A673 (cell line): ENCODE results near the gene THSD8. TPM values are rescaled to one million over a fixed set of nuclear protein-coding genes. Genes with fewer than 3 reads are reported as not detected.
"Not testable (repeated sequence)": the region's sequence is repeated elsewhere in the genome, so short reads cannot be mapped to it uniquely, and the experiment has no call there.

Experiments
- BruUV-seq: library from RNA; stranded (reverse); fragments of 400-500 nt; replicated peaks from 2 replicates; lab custom pipeline; 2021; lab: Mats Ljungman, UMichigan
- CTCF ChIA-PET: fragments of 300-600 bp; sonication (Branson Sonifier 250); formaldehyde crosslinking; loops from one replicate; lab custom pipeline; 2022; ENCODE audit warnings: antibody characterized with exemption; lab: Charles Lee
- POLR2A ChIA-PET: fragments of 300-600 bp; sonication (Branson Sonifier 250); formaldehyde crosslinking; loops from one replicate; lab custom pipeline; 2022; ENCODE audit warnings: antibody characterized with exemption; ENCODE audit not compliant: low non-redundant PET; lab: Charles Lee
- DNase-seq: peaks from one replicate; pipeline ENCODE4 v3.0.0-alpha.2; 2015; ENCODE audit warnings: low spot score
- H3K27ac ChIP-seq: fragments of 200-600 bp; sonication (generic); 2 replicates; pipeline ENCODE4 v1.5.1; 2016; ENCODE audit warnings: mixed run types, low read depth, mild to moderate bottlenecking, mixed read lengths, antibody characterized with exemption, low read length; ENCODE audit not compliant: poor library complexity, severe bottlenecking
- H3K27me3 ChIP-seq: fragments of 200-600 bp; sonication (generic); replicated peaks from 2 replicates; pipeline ENCODE4 v1.6.1; 2017; ENCODE audit warnings: mixed run types, low read depth, mild to moderate bottlenecking, mixed read lengths, antibody characterized with exemption, low read length; ENCODE audit not compliant: insufficient read depth, poor library complexity
- H3K36me3 ChIP-seq: fragments of 200-600 bp; sonication (generic); 2 replicates; pipeline ENCODE4 v1.6.1; 2016; ENCODE audit warnings: mixed run types, mild to moderate bottlenecking, mixed read lengths, antibody characterized with exemption, low read length; ENCODE audit not compliant: insufficient read depth, poor library complexity, severe bottlenecking
- H3K4me1 ChIP-seq: fragments of 200-600 bp; sonication (generic); 2 replicates; pipeline ENCODE4 v1.6.1; 2017; ENCODE audit warnings: mixed run types, mild to moderate bottlenecking, mixed read lengths, antibody characterized with exemption, low read length; ENCODE audit not compliant: insufficient read depth, poor library complexity, severe bottlenecking
- H3K4me3 ChIP-seq: fragments of 200-600 bp; sonication (generic); 2 replicates; pipeline ENCODE4 v1.5.1; 2016; ENCODE audit warnings: low read depth, mixed run types, mild to moderate bottlenecking, mixed read lengths, low read length; ENCODE audit not compliant: poor library complexity, severe bottlenecking
- H3K9me3 ChIP-seq: fragments of 200-600 bp; sonication (generic); 2 replicates; pipeline ENCODE4 v1.6.1; 2016; ENCODE audit warnings: mixed run types, low read depth, mild to moderate bottlenecking, mixed read lengths, antibody characterized with exemption, low read length; ENCODE audit not compliant: poor library complexity, severe bottlenecking
- EZH2 ChIP-seq: fragments of 200-600 bp; sonication (generic); IDR thresholded peaks from 2 replicates; pipeline ENCODE4 v1.6.1; 2017; ENCODE audit warnings: borderline replicate concordance, low read depth, mild to moderate bottlenecking, mixed read lengths, antibody characterized with exemption, low read length; ENCODE audit not compliant: poor library complexity, severe bottlenecking
- intact Hi-C: fragments of 100-400 bp; cut with micrococcal nuclease; formaldehyde crosslinking; loops from one replicate; pipeline ENCODE4 v1.10.0; 2022; ENCODE audit not compliant: unreplicated experiment
- total RNA-seq: library from RNA; stranded (reverse); gene quantifications from 2 replicates; pipeline ENCODE4 v1.2.3, GENCODE V29; 2021
- TF ChIP-seq, protein P1 (sequence below): fragments of 300-800, 200-600 bp; sonication (generic); conservative IDR thresholded peaks from 2 replicates; pipeline ENCODE4 v1.5.1; 2017; ENCODE audit warnings: low read depth, mild to moderate bottlenecking, antibody characterized with exemption, low read length, moderate library complexity, mixed read lengths

The THSD8 gene
- total RNA-seq, 1 experiment from 2014 or later: 45.2 TPM

DNA sequence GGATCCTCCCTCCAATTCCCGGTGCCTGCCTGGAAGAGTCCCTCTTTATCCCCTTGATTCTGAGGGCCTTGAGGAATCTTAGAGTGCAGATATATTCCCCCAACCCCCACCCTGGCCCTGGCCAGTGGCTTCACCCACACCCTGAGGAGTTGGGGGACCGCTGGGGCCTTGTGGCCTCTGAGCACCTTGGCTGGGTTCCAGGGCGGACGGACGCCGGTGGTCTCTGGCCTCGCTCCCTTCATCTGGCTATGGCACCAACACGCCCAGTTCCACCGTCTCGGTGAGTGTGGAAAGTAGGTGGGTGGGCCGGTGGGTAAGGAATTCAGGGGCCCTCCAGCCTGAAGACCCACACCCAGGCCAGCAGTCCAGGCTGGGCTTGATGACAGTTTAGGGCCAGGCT is 41.5 kb downstream of the THSD8 start:
- ChIA-PET CTCF (no interaction called here), POLR2A (no interaction called here)
- intact Hi-C loops: no loop called here
- BruUV-seq: no TSS peak
- H3K4me1 ChIP-seq: peaks cover 13% of the 10 kb centered on the region
- H3K27me3 ChIP-seq: no peaks in the 10 kb centered on the region
- peaks cover 4% of the 10 kb centered on the region for H3K36me3 ChIP-seq
- H3K27ac ChIP-seq: no peak overlapping the region
- no peak for DNase-seq
- TF ChIP-seq, protein P1, sequence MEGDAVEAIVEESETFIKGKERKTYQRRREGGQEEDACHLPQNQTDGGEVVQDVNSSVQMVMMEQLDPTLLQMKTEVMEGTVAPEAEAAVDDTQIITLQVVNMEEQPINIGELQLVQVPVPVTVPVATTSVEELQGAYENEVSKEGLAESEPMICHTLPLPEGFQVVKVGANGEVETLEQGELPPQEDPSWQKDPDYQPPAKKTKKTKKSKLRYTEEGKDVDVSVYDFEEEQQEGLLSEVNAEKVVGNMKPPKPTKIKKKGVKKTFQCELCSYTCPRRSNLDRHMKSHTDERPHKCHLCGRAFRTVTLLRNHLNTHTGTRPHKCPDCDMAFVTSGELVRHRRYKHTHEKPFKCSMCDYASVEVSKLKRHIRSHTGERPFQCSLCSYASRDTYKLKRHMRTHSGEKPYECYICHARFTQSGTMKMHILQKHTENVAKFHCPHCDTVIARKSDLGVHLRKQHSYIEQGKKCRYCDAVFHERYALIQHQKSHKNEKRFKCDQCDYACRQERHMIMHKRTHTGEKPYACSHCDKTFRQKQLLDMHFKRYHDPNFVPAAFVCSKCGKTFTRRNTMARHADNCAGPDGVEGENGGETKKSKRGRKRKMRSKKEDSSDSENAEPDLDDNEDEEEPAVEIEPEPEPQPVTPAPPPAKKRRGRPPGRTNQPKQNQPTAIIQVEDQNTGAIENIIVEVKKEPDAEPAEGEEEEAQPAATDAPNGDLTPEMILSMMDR: no peak
- TF ChIP-seq EZH2: no peak
- H3K9me3 ChIP-seq: no peaks in the 10 kb centered on the region
- H3K4me3 ChIP-seq: no peak overlapping the region

DNA sequence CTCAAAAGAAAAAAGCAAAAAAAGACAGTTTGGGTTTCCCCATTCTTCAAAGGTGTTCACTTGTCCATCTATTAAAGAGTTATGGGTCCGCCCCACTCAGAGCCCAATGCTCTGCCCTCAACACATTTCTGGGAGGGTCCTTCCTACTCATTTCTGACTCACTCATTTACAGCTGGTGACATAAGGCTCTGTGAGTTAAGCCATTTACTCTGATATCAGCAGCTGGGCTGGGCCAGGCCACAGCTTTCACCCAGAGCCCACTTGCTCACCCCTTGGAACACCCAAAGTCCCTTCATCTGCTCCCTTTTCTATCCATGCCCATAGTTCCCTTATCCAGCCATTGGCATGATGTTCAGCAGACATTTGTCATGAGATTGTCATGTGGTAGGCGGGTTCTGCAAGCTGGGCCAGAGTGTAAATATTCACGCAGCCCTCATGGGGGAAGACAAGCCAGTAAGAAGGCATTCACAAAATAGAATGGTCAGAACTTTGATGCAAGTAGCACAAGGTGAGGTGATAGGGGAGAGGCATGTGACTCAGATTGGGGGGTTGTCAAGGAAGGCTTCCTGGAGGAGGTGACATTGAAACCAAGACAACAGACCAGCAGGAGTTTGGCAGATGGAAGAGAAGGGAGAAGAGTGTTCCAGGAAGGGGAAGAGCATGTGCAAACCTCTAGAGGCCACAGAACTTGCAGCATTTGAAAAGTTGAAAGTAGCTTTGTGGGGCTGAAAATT is 42.3 kb downstream of the THSD8 start:
- Histone ChIP-seq H3K9me3 (no peaks in the 10 kb centered on the region), H3K36me3 (peaks cover 4% of the 10 kb centered on the region), H3K4me1 (peaks cover 13% of the 10 kb centered on the region), H3K27ac (no peak overlapping the region), H3K27me3 (no peaks in the 10 kb centered on the region), H3K4me3 (no peak overlapping the region)
- no peak for DNase-seq
- no TSS peak for BruUV-seq
- POLR2A ChIA-PET: no interaction called here
- TF ChIP-seq, protein P1: no peak
- TF ChIP-seq EZH2: no peak
- CTCF ChIA-PET: no interaction called here
- intact Hi-C loops: no loop called here

- H3K27me3 ChIP-seq, POLR2A ChIA-PET: not testable (repeated sequence)
- CTCF ChIA-PET: interaction anchor here (0.6 to 2.5 kb wide), 7 partner anchors 12 to 170 kb away, joined by 3 to 20 read pairs (median 5); partner anchors contain the start of gene RTBDN
Observed at GRCh38 chr19:12846613-12847012, 44.7 kb downstream of the THSD8 start.

More at GRCh38 chr19:12846613-12847012, 44.7 kb downstream of the THSD8 start:
- H3K9me3 ChIP-seq, H3K4me1 ChIP-seq, DNase-seq, H3K4me3 ChIP-seq, H3K27ac ChIP-seq, H3K36me3 ChIP-seq, BruUV-seq: not testable (repeated sequence)
- intact Hi-C loops: loop anchor here (2.0 kb wide), 1 partner anchor 80 kb away; no protein-coding TSS in a partner anchor
